ENCODE measurements around the gene STIMATE.

DNA sequence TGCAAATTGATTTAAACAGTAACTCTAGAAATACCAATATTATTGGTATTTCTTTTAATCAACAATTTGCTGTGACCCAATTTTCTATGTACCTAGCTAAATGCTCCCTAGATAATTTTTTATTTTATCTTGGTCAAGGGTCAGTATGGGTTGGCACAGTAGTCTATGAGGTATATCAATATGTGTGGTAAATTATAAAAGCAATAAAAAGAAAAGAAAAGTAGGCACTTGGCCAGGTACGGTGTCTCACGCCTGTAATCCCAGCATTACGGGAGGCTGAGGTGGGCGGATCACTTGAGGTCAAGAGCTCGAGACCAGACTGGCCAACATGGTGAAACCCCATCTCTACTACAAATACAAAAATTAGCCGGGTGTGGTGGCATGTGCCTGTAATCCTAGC, 34.0 kb upstream of the STIMATE start:
- TF ChIP-seq, protein P1, sequence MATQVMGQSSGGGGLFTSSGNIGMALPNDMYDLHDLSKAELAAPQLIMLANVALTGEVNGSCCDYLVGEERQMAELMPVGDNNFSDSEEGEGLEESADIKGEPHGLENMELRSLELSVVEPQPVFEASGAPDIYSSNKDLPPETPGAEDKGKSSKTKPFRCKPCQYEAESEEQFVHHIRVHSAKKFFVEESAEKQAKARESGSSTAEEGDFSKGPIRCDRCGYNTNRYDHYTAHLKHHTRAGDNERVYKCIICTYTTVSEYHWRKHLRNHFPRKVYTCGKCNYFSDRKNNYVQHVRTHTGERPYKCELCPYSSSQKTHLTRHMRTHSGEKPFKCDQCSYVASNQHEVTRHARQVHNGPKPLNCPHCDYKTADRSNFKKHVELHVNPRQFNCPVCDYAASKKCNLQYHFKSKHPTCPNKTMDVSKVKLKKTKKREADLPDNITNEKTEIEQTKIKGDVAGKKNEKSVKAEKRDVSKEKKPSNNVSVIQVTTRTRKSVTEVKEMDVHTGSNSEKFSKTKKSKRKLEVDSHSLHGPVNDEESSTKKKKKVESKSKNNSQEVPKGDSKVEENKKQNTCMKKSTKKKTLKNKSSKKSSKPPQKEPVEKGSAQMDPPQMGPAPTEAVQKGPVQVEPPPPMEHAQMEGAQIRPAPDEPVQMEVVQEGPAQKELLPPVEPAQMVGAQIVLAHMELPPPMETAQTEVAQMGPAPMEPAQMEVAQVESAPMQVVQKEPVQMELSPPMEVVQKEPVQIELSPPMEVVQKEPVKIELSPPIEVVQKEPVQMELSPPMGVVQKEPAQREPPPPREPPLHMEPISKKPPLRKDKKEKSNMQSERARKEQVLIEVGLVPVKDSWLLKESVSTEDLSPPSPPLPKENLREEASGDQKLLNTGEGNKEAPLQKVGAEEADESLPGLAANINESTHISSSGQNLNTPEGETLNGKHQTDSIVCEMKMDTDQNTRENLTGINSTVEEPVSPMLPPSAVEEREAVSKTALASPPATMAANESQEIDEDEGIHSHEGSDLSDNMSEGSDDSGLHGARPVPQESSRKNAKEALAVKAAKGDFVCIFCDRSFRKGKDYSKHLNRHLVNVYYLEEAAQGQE (IDR thresholded peaks at IDR 0.05; ENCODE audit: insufficient read depth in 1 of 2, low read depth in 2 of 2, low read length in 2 of 2) = no peak
- TF ChIP-seq TAF1 (IDR thresholded peaks at IDR 0.05; ENCODE audit: borderline replicate concordance, insufficient read depth, low read length) (no peak), POLR2AphosphoS5 (IDR thresholded peaks at IDR 0.05; ENCODE audit: low read depth, low read length) (no peak), FOXP2 (optimal IDR thresholded peaks at IDR 0.05; ENCODE audit: borderline replicate concordance, extremely low read depth, extremely low read length, insufficient read depth) (no peak)
